Testis (tissue), 2 donors: ENCODE measurements around the gene CDON.

Source experiments
- POLR2A ChIP-seq: fragments of 450-650 bp; IDR thresholded peaks from one replicate; pipeline ENCODE4 v1.6.1; 2017; ENCODE audit warnings: antibody characterized with exemption, mild to moderate bottlenecking, moderate library complexity
- TF ChIP-seq, protein P1 (sequence below), 3 experiments: fragments of 450-650 bp in 2 of 3; fragments of 200-600 bp in 1 of 3; sonication (generic) in 1 of 3; IDR thresholded peaks; one replicate each; pipeline ENCODE4 v1.5.1; 2016 to 2019; ENCODE audit warnings: antibody characterized with exemption in 3 of 3, mild to moderate bottlenecking in 2 of 3, moderate library complexity in 1 of 3

DNA sequence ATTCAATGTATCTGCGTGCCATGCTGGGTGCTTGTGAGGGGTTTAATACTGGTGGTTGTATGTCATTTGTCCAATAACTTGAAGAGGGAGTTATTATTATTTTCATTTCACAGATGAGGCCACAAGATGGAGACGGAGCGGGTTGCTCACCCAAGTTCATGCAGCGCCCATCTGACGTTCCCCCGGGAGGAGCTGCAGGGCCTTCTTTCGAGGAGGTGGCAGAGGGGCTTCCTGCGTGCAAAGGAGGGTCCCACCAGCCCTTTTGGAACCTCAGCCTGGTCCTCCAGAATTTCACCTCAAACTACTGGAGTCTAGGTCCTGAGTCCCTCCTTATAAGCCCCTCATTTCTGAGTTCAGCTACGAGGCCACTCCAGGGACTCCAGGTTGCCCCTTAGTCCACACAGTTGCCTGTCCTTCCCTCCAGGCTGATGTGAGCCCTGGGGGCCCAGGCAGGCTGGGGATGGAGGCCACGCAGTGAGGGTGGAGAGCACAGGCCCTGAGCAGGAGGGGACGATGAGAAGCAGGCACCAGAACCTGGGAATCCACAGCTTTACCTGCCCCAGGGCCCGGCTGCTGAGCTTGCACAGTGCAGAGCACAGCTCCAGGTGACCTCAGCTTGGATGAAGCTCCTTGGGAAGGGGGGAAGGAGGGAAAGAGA lies 119.8 kb downstream of the CDON start:
- TF ChIP-seq, protein P1, sequence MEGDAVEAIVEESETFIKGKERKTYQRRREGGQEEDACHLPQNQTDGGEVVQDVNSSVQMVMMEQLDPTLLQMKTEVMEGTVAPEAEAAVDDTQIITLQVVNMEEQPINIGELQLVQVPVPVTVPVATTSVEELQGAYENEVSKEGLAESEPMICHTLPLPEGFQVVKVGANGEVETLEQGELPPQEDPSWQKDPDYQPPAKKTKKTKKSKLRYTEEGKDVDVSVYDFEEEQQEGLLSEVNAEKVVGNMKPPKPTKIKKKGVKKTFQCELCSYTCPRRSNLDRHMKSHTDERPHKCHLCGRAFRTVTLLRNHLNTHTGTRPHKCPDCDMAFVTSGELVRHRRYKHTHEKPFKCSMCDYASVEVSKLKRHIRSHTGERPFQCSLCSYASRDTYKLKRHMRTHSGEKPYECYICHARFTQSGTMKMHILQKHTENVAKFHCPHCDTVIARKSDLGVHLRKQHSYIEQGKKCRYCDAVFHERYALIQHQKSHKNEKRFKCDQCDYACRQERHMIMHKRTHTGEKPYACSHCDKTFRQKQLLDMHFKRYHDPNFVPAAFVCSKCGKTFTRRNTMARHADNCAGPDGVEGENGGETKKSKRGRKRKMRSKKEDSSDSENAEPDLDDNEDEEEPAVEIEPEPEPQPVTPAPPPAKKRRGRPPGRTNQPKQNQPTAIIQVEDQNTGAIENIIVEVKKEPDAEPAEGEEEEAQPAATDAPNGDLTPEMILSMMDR (IDR thresholded peaks at IDR 0.05) = no peak
- no peak for TF ChIP-seq POLR2A
